WTC11 (cell line): Measurements from ENCODE around the gene TST.

Experiments
- NR2C2 ChIP-seq: sonication (generic); formaldehyde crosslinking; IDR thresholded peaks from 2 replicates; pipeline ENCODE4 v1.8.0; 2022; ENCODE audit warnings: mild to moderate bottlenecking, missing genetic modification reagents
- TF ChIP-seq, protein P1 (sequence below): fragments of 200-600 bp; IDR thresholded peaks from 2 replicates; pipeline ENCODE4 v1.8.0; 2022; ENCODE audit warnings: antibody characterized with exemption
- TF ChIP-seq, protein P2 (sequence below): sonication (generic); formaldehyde crosslinking; IDR thresholded peaks from 2 replicates; pipeline ENCODE4 v1.8.1; 2022; ENCODE audit warnings: low read depth, missing genetic modification reagents, borderline replicate concordance
- TF ChIP-seq, protein P3 (sequence below): sonication (generic); formaldehyde crosslinking; IDR thresholded peaks from 2 replicates; pipeline ENCODE4 v1.8.1; 2023; ENCODE audit warnings: mild to moderate bottlenecking, missing genetic modification reagents, moderate library complexity

DNA sequence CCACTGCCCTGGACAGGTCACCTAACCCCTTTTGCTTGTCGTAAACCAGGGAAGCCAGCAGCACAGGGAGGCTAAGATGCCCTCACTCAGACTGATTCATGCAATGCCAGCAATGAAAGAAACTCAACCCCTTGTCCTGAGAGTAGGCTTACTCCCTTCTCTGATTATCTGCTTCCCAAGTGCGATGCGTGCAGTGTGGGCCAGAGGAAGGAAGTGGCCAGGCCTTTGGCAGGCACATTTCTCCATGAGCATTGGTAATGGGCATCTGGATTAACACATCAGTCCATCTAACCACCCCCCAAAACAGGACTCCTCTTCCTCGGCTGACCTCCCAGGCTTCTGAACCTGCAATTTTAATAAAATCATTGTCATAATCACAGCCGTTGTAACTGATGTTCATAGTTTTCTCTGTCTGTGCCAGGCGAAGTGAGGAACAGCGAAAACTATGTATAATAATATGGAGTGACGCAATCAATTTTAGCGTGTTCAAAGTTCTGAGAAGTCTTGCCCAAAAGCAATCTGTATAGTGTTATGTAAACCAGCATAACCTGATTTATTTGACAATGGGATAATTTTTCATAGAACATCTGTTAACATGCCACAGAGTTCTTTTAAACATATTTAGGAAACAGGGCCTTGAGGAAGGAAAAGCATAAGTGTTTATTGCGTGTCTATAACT, 33.9 kb downstream of the TST start:
- TF ChIP-seq, protein P1, sequence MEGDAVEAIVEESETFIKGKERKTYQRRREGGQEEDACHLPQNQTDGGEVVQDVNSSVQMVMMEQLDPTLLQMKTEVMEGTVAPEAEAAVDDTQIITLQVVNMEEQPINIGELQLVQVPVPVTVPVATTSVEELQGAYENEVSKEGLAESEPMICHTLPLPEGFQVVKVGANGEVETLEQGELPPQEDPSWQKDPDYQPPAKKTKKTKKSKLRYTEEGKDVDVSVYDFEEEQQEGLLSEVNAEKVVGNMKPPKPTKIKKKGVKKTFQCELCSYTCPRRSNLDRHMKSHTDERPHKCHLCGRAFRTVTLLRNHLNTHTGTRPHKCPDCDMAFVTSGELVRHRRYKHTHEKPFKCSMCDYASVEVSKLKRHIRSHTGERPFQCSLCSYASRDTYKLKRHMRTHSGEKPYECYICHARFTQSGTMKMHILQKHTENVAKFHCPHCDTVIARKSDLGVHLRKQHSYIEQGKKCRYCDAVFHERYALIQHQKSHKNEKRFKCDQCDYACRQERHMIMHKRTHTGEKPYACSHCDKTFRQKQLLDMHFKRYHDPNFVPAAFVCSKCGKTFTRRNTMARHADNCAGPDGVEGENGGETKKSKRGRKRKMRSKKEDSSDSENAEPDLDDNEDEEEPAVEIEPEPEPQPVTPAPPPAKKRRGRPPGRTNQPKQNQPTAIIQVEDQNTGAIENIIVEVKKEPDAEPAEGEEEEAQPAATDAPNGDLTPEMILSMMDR: no peak
- TF ChIP-seq, protein P2, sequence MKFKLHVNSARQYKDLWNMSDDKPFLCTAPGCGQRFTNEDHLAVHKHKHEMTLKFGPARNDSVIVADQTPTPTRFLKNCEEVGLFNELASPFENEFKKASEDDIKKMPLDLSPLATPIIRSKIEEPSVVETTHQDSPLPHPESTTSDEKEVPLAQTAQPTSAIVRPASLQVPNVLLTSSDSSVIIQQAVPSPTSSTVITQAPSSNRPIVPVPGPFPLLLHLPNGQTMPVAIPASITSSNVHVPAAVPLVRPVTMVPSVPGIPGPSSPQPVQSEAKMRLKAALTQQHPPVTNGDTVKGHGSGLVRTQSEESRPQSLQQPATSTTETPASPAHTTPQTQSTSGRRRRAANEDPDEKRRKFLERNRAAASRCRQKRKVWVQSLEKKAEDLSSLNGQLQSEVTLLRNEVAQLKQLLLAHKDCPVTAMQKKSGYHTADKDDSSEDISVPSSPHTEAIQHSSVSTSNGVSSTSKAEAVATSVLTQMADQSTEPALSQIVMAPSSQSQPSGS (CRISPR knock-in tag): no peak
- TF ChIP-seq, protein P3, sequence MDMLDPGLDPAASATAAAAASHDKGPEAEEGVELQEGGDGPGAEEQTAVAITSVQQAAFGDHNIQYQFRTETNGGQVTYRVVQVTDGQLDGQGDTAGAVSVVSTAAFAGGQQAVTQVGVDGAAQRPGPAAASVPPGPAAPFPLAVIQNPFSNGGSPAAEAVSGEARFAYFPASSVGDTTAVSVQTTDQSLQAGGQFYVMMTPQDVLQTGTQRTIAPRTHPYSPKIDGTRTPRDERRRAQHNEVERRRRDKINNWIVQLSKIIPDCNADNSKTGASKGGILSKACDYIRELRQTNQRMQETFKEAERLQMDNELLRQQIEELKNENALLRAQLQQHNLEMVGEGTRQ (CRISPR knock-in tag): no peak
- no peak for TF ChIP-seq NR2C2
